MCF 10A (cell line): ENCODE measurements around the gene UTS2B. TPM values are rescaled to one million over a fixed set of nuclear protein-coding genes. Genes with fewer than 3 reads are reported as not detected.
A peak's percentile ranks its signal among the peaks of the same experiment; 100 is the strongest.

ENCODE experiments used
- BruUV-seq: library from RNA; stranded (reverse); fragments of 400-500 nt; replicated peaks from 2 replicates; lab custom pipeline; 2021; lab: Mats Ljungman, UMichigan
- CTCF ChIA-PET: fragments of 300-600 bp; sonication (Branson Sonifier 250); formaldehyde crosslinking; extraction: SDS; loops from one replicate; lab custom pipeline; 2021; ENCODE audit warnings: antibody characterized with exemption, inconsistent platforms; lab: Yijun Ruan, JAX
- POLR2A ChIA-PET: fragments of 300-600, 350-650 bp; sonication (Branson Sonifier 250); formaldehyde crosslinking; extraction: SDS; loops from one replicate; lab custom pipeline; 2020; ENCODE audit warnings: antibody characterized with exemption, inconsistent platforms; lab: Yijun Ruan, JAX
- DNase-seq: peaks from one replicate; pipeline ENCODE4 v3.0.0-alpha.2; 2018; ENCODE audit not compliant: unreplicated experiment
- H3K27ac Mint-ChIP-seq: one replicate; pipeline ENCODE4 v1.8.0; 2022; ENCODE audit warnings: mild to moderate bottlenecking, low read depth, mixed read lengths; ENCODE audit not compliant: unreplicated experiment
- H3K27me3 Mint-ChIP-seq: one replicate; pipeline ENCODE4 v1.8.0; 2022; ENCODE audit warnings: mixed read lengths; ENCODE audit not compliant: insufficient read depth, unreplicated experiment
- H3K36me3 Mint-ChIP-seq: one replicate; pipeline ENCODE4 v1.8.0; 2022; ENCODE audit warnings: mild to moderate bottlenecking, moderate library complexity, mixed read lengths; ENCODE audit not compliant: insufficient read depth, unreplicated experiment
- H3K4me1 Mint-ChIP-seq: one replicate; pipeline ENCODE4 v1.8.0; 2022; ENCODE audit warnings: mixed read lengths; ENCODE audit not compliant: insufficient read depth, unreplicated experiment
- H3K4me3 Mint-ChIP-seq: one replicate; pipeline ENCODE4 v1.8.0; 2022; ENCODE audit warnings: mild to moderate bottlenecking, moderate library complexity, mixed read lengths; ENCODE audit not compliant: unreplicated experiment
- H3K9me3 Mint-ChIP-seq: one replicate; pipeline ENCODE4 v1.8.0; 2022; ENCODE audit warnings: mixed read lengths; ENCODE audit not compliant: unreplicated experiment
- intact Hi-C: fragments of 100-400 bp; cut with micrococcal nuclease; formaldehyde crosslinking; loops from 2 replicates; pipeline ENCODE4 v1.14.1; 2022
- total RNA-seq: library from RNA; stranded (reverse); gene quantifications from 2 replicates; pipeline ENCODE4 v1.2.3, GENCODE V29; 2022
- TF ChIP-seq, protein P1 (sequence below): fragments of 200-600 bp; IDR thresholded peaks from one replicate; pipeline ENCODE4 v1.8.0; 2022; ENCODE audit warnings: antibody characterized with exemption, mild to moderate bottlenecking; ENCODE audit not compliant: unreplicated experiment

The UTS2B gene
- total RNA-seq, 1 experiment from 2014 or later, result 0.26 TPM

DNA sequence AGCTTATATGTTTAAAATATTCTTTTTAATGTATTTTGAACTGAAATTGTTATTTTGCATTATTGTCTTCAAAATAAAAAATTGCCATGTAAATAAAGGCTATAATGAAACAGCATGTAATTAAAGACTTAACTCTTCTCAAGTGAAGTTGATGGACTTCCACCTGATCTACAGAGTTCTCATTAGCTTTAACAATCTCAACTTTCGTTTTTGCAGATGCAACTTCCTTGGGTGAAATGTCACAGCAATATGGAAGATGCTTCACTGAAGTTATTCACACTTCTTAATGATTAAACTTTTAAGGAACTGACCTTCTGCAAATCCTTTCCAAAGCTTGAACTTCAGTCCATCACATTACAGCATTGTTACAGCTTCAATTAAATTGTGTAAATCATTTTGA is 67.7 kb downstream of the UTS2B start:
- intact Hi-C loops, result no loop called here
- CTCF ChIA-PET, result interaction anchor here (0.7 kb wide), 1 partner anchor 1161 kb away, joined by 3 read pairs; no protein-coding TSS in a partner anchor

DNA sequence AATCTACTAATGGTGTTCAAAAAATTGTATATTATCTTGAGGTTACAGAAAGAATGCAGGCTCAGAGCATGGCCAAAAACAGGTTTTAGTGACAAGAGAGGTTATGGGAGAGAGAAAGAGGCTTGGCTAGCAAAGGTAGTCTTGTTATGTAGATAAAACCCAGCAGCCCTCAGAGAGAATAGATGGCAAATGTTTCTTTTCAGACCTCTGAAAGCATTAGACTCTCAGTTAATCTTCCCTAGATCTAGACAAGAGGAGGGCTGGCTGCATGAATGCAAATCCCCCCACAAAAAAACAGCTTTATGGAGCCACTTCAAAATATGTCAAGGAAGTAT is 69.1 kb downstream of the UTS2B start:
- intact Hi-C loops, result no loop called here
- no peaks in the 10 kb centered on the region for H3K27me3 Mint-ChIP-seq
- no peak for DNase-seq
- BruUV-seq, result no TSS peak
- no peaks in the 10 kb centered on the region for H3K36me3 Mint-ChIP-seq
- POLR2A ChIA-PET, result no interaction called here
- peaks cover 6% of the 10 kb centered on the region for H3K4me1 Mint-ChIP-seq
- no peaks in the 10 kb centered on the region for H3K9me3 Mint-ChIP-seq
- CTCF ChIA-PET, result interaction anchor here (0.7 kb wide), 1 partner anchor 33 kb away, joined by 3 read pairs; no protein-coding TSS in a partner anchor
- H3K4me3 Mint-ChIP-seq, result no peak overlapping the region
- TF ChIP-seq, protein P1, sequence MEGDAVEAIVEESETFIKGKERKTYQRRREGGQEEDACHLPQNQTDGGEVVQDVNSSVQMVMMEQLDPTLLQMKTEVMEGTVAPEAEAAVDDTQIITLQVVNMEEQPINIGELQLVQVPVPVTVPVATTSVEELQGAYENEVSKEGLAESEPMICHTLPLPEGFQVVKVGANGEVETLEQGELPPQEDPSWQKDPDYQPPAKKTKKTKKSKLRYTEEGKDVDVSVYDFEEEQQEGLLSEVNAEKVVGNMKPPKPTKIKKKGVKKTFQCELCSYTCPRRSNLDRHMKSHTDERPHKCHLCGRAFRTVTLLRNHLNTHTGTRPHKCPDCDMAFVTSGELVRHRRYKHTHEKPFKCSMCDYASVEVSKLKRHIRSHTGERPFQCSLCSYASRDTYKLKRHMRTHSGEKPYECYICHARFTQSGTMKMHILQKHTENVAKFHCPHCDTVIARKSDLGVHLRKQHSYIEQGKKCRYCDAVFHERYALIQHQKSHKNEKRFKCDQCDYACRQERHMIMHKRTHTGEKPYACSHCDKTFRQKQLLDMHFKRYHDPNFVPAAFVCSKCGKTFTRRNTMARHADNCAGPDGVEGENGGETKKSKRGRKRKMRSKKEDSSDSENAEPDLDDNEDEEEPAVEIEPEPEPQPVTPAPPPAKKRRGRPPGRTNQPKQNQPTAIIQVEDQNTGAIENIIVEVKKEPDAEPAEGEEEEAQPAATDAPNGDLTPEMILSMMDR, result no peak
- H3K27ac Mint-ChIP-seq, result no peak overlapping the region

More for the DNA sequence above, 67.7 kb downstream of the UTS2B start:
- no peak for DNase-seq
- Mint-ChIP-seq H3K27ac (no peak overlapping the region), H3K4me1 (peaks cover 6% of the 10 kb centered on the region), H3K27me3 (no peaks in the 10 kb centered on the region), H3K36me3 (peaks cover 6% of the 10 kb centered on the region), H3K4me3 (no peak overlapping the region), H3K9me3 (no peaks in the 10 kb centered on the region)
- TF ChIP-seq, protein P1, result no peak
- POLR2A ChIA-PET, result no interaction called here
- no TSS peak for BruUV-seq

DNA sequence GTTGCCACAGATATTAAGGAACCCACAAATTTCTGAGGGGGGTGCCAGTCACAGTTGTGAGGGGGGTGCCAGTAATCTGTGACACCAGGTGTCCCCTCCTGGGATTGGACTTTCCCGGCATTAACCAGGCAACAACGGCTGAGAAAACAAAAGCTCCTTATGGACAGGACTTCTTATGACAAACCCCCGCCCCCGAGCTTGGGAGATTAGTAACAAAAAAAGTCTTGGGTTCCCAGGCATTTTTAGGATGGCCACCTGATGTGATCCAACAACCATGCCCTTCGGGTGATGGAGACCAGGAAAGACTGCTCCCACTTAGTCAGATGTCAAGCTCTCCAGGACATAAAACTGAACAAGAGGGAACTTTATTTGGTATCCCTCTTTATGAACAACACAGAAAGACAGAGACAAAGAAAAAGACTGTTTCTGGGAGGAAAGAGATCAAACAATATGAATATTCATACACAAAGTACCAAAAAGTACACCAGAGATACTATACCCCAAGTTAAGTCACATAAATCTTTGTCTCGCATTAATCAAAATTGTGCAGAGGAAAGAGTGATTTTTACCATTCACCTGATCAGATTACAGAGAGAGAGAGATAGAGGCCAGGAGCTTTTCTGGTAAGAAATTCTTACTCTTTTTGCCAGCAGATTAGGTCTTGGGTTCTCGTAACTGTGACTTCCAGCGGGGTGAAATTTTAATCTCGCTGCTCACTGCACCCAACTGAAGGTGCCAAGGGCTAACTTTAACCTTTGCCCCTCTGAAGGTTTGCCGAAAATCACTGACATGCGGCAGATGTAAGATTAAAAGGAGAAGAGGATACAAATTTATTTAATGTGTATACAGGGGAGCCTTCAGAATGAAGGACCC is 69.7 kb downstream of the UTS2B start:
- ChIA-PET POLR2A (no interaction called here), CTCF (no interaction called here)
- intact Hi-C loops, result no loop called here
- H3K9me3 Mint-ChIP-seq, result no peaks in the 10 kb centered on the region
- no TSS peak for BruUV-seq
- TF ChIP-seq, protein P1, result no peak
- H3K4me3 Mint-ChIP-seq, result no peak overlapping the region
- H3K36me3 Mint-ChIP-seq, result no peaks in the 10 kb centered on the region
- no peaks in the 10 kb centered on the region for H3K27me3 Mint-ChIP-seq
- H3K27ac Mint-ChIP-seq, result no peak overlapping the region
- no peak for DNase-seq
- peaks cover 6% of the 10 kb centered on the region for H3K4me1 Mint-ChIP-seq

DNA sequence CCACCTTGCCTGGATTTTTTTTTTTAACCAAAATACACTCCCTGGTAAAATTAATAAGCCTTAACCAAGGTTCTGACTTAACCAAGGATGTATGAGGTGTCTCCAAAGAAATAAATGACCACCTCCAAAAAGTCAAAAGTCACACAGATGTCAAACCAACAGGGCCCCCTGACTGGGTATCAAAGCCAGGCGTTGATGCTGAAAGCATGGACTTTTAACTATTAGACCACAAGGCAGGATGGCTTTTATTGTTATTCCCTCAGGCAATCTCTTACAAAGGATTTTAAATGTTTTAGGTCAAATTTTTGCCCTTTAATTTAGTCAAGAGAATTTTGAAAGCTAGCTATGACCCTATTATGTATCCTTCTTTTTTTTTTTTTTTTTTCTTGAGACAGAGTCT is 70.8 kb downstream of the UTS2B start:
- CTCF ChIA-PET, result interaction anchor here (0.6 to 0.7 kb wide), 2 partner anchors 11 to 429 kb away, joined by 3 to 4 read pairs; no protein-coding TSS in a partner anchor
- H3K36me3 Mint-ChIP-seq, result no peaks in the 10 kb centered on the region
- H3K9me3 Mint-ChIP-seq, result no peaks in the 10 kb centered on the region
- DNase-seq, result no peak
- TF ChIP-seq, protein P1, result no peak
- no peak overlapping the region for H3K4me3 Mint-ChIP-seq
- intact Hi-C loops, result no loop called here
- H3K27ac Mint-ChIP-seq, result peak overlapping the region; percentile 71
- peaks cover 6% of the 10 kb centered on the region for H3K4me1 Mint-ChIP-seq
- POLR2A ChIA-PET, result no interaction called here
- no peaks in the 10 kb centered on the region for H3K27me3 Mint-ChIP-seq
- BruUV-seq, result no TSS peak
